PC-9 (cell line): ENCODE data around the gene ZNF512B. TPM values are rescaled to one million over a fixed set of nuclear protein-coding genes. Genes with fewer than 3 reads are reported as not detected.
"Not testable (repeated sequence)": the region's sequence is repeated elsewhere in the genome, so short reads cannot be mapped to it uniquely, and the experiment has no call there.

Experiments used
- BruUV-seq: library from RNA; stranded (reverse); fragments of 400-500 nt; replicated peaks from 2 replicates; lab custom pipeline; 2021; lab: Mats Ljungman, UMichigan
- CTCF ChIA-PET: fragments of 300-600 bp; sonication (Branson Sonifier 250); formaldehyde crosslinking; loops from one replicate; lab custom pipeline; 2022; ENCODE audit warnings: antibody characterized with exemption; lab: Charles Lee
- POLR2A ChIA-PET: fragments of 300-600 bp; sonication (Branson Sonifier 250); formaldehyde crosslinking; loops from one replicate; lab custom pipeline; 2022; ENCODE audit warnings: antibody characterized with exemption; ENCODE audit not compliant: unreplicated experiment; lab: Charles Lee
- DNase-seq, 2 experiments: peaks; one replicate each; pipeline versions ENCODE4 v3.0.0 to v3.0.0-alpha.2; 2015 to 2022; ENCODE audit warnings: mixed read lengths in 1 of 2
- H2AFZ ChIP-seq: fragments of 200-600 bp; sonication (generic); 2 replicates; pipeline ENCODE4 v1.8.1; 2017; ENCODE audit warnings: antibody characterized with exemption
- H3F3A ChIP-seq: fragments of 200-600 bp; sonication (generic); 2 replicates; pipeline ENCODE4 v1.8.1; 2017; ENCODE audit warnings: antibody characterized with exemption, mild to moderate bottlenecking, low read depth; ENCODE audit not compliant: insufficient read depth
- H3K27ac ChIP-seq: fragments of 200-600 bp; sonication (generic); 2 replicates; pipeline ENCODE4 v1.6.1; 2016; ENCODE audit warnings: mixed run types
- H3K27me3 ChIP-seq: fragments of 200-600 bp; sonication (generic); 2 replicates; pipeline ENCODE4 v1.6.1; 2016; ENCODE audit warnings: low read depth, mixed run types; ENCODE audit not compliant: insufficient read depth
- H3K36me3 ChIP-seq: fragments of 200-600 bp; sonication (generic); 2 replicates; pipeline ENCODE4 v1.6.1; 2016; ENCODE audit warnings: low read depth, mixed run types
- H3K4me1 ChIP-seq: fragments of 200-600 bp; sonication (generic); replicated peaks from 2 replicates; pipeline ENCODE4 v1.6.1; 2016; ENCODE audit warnings: mixed run types; ENCODE audit not compliant: insufficient read depth
- H3K4me2 ChIP-seq: fragments of 200-600 bp; sonication (generic); 2 replicates; pipeline ENCODE4 v1.6.1; 2017; ENCODE audit warnings: mixed run types
- H3K4me3 ChIP-seq: fragments of 200-600 bp; sonication (generic); 2 replicates; pipeline ENCODE4 v1.6.1; 2016; ENCODE audit warnings: mixed run types
- H3K79me2 ChIP-seq: fragments of 200-600 bp; sonication (generic); 2 replicates; pipeline ENCODE4 v1.6.1; 2017; ENCODE audit warnings: low read depth, mixed run types
- H3K9me2 ChIP-seq: fragments of 200-600 bp; sonication (generic); 2 replicates; pipeline ENCODE4 v1.8.1; 2017; ENCODE audit warnings: mild to moderate bottlenecking; ENCODE audit not compliant: insufficient read depth
- H3K9me3 ChIP-seq: fragments of 200-600 bp; sonication (generic); 2 replicates; pipeline ENCODE4 v1.8.1; 2016; ENCODE audit warnings: low read depth; ENCODE audit not compliant: insufficient read depth
- H4K20me1 ChIP-seq: fragments of 200-600 bp; sonication (generic); 2 replicates; pipeline ENCODE4 v1.8.1; 2017; ENCODE audit not compliant: insufficient read depth
- CTCF ChIP-seq: fragments of 200-600 bp; sonication (generic); conservative IDR thresholded peaks from 2 replicates; pipeline ENCODE4 v1.6.1; 2017; ENCODE audit warnings: mixed run types, antibody characterized with exemption, mild to moderate bottlenecking, moderate library complexity
- EZH2 ChIP-seq: fragments of 200-600 bp; sonication (generic); IDR thresholded peaks from 2 replicates; pipeline ENCODE4 v1.8.0; 2017; ENCODE audit warnings: antibody characterized with exemption, low read depth
- intact Hi-C: fragments of 100-400 bp; cut with micrococcal nuclease; formaldehyde crosslinking; loops from one replicate; pipeline ENCODE4 v1.10.0; 2022; ENCODE audit not compliant: unreplicated experiment
- total RNA-seq: library from RNA; stranded (reverse); gene quantifications from 2 replicates; pipeline ENCODE4 v1.2.3, GENCODE V29; 2021

Gene ZNF512B
- total RNA-seq, 1 experiment from 2014 or later, result 28.1 TPM

- no peak overlapping the region for H2AFZ ChIP-seq
- ChIA-PET POLR2A (interaction anchor here (0.6 kb wide), 1 partner anchor 18 kb away, joined by 6 read pairs; no protein-coding TSS in a partner anchor), CTCF (no interaction called here)
- H3F3A ChIP-seq, result peaks cover 47% of the 10 kb centered on the region
- peak overlapping the region; percentile 84 for H3K4me2 ChIP-seq
- H3K4me3 ChIP-seq, result peak overlapping the region; percentile 99; the same call in 1 of the 2 replicates
- TSS peak; percentile 27 for BruUV-seq
- intact Hi-C loops, result loop anchor here (1.0 kb wide), 1 partner anchor 350 kb away; no protein-coding TSS in a partner anchor
- DNase-seq, result peak; percentile 33 to 52
- no peak for TF ChIP-seq CTCF
- H3K36me3 ChIP-seq, result no peaks in the 10 kb centered on the region
- peaks cover 18% of the 10 kb centered on the region for H3K79me2 ChIP-seq
- H3K27me3 ChIP-seq, result no peaks in the 10 kb centered on the region
- no peak overlapping the region for H3K27ac ChIP-seq
- no peaks in the 10 kb centered on the region for H3K9me2 ChIP-seq
- peaks cover 17% of the 10 kb centered on the region for H3K4me1 ChIP-seq
- H4K20me1 ChIP-seq, result peaks cover 5% of the 10 kb centered on the region; the same call in 1 of the 2 replicates
- no peaks in the 10 kb centered on the region for H3K9me3 ChIP-seq
Measured at GRCh38 chr20:63977739-63978276, 8.1 kb upstream of the ZNF512B start.

GRCh38 chr20:63976980-63977738 lies 7.4 kb upstream of the ZNF512B start:
- no peak for DNase-seq
- H4K20me1 ChIP-seq, result peaks cover under 1% of the 10 kb centered on the region; the same call in 1 of the 2 replicates
- H3K27ac ChIP-seq, result no peak overlapping the region
- intact Hi-C loops, result no loop called here
- H3K79me2 ChIP-seq, result peaks cover 11% of the 10 kb centered on the region
- H3K36me3 ChIP-seq, result no peaks in the 10 kb centered on the region
- no peak overlapping the region for H2AFZ ChIP-seq
- CTCF ChIA-PET, result no interaction called here
- H3F3A ChIP-seq, result peaks cover 48% of the 10 kb centered on the region
- no peaks in the 10 kb centered on the region for H3K9me2 ChIP-seq
- no TSS peak for BruUV-seq
- POLR2A ChIA-PET, result interaction anchor here (0.6 kb wide), 1 partner anchor 19 kb away, joined by 6 read pairs; no protein-coding TSS in a partner anchor
- H3K4me2 ChIP-seq, result no peak overlapping the region
- no peaks in the 10 kb centered on the region for H3K27me3 ChIP-seq
- H3K9me3 ChIP-seq, result no peaks in the 10 kb centered on the region
- H3K4me3 ChIP-seq, result no peak overlapping the region
- peaks cover 14% of the 10 kb centered on the region for H3K4me1 ChIP-seq
- TF ChIP-seq EZH2, result no peak
- no peak for TF ChIP-seq CTCF

- H3K27me3 ChIP-seq, DNase-seq, H4K20me1 ChIP-seq, H3K79me2 ChIP-seq, H3K4me3 ChIP-seq, H3K27ac ChIP-seq, intact Hi-C loops, H3K9me2 ChIP-seq, H3K4me2 ChIP-seq, BruUV-seq, H3K36me3 ChIP-seq, POLR2A ChIA-PET, CTCF ChIA-PET, H3K4me1 ChIP-seq, H2AFZ ChIP-seq, H3K9me3 ChIP-seq: not testable (repeated sequence)
- H3F3A ChIP-seq, result peaks cover 54% of the 10 kb centered on the region
Measured at GRCh38 chr20:63976511-63976910, 6.8 kb upstream of the ZNF512B start.
